HEK293 (cell line): ENCODE results near the gene IL23A.

Experiments
- SP7 ChIP-seq: fragments of 450-650 bp; formaldehyde crosslinking; IDR thresholded peaks from 2 replicates; pipeline ENCODE4 v1.5.1; 2016; ENCODE audit warnings: missing biosample characterization, missing genetic modification characterization
- TCF7L2 ChIP-seq: IDR thresholded peaks from 2 replicates; pipeline ENCODE4 v1.6.1; 2011; ENCODE audit warnings: low read depth, mild to moderate bottlenecking, inconsistent platforms, low read length, moderate library complexity, borderline replicate concordance
- ZFP3 ChIP-seq: fragments of 450-650 bp; formaldehyde crosslinking; IDR thresholded peaks from 2 replicates; pipeline ENCODE4 v1.5.1; 2016; ENCODE audit warnings: low read depth, missing biosample characterization, missing genetic modification characterization
- ZNF121 ChIP-seq: fragments of 450-650 bp; formaldehyde crosslinking; IDR thresholded peaks from 2 replicates; pipeline ENCODE4 v1.5.1; 2016; ENCODE audit warnings: missing biosample characterization, missing genetic modification characterization
- ZNF133 ChIP-seq: fragments of 450-650 bp; formaldehyde crosslinking; IDR thresholded peaks from 2 replicates; pipeline ENCODE4 v1.5.1; 2016; ENCODE audit warnings: missing biosample characterization, missing genetic modification characterization
- ZNF274 ChIP-seq, 2 experiments: fragments of 200-500 bp in 1 of 2; fragments of 450-650 bp in 1 of 2; sonication (Bioruptor generic) in 1 of 2; formaldehyde crosslinking in 1 of 2; IDR thresholded peaks; 2 replicates each; pipeline versions ENCODE4 v1.5.1 to v1.6.1; 2014 to 2016; ENCODE audit warnings: borderline replicate concordance in 1 of 2, inconsistent platforms in 1 of 2, low read length in 1 of 2, missing biosample characterization in 1 of 2, missing genetic modification characterization in 1 of 2
- ZNF768 ChIP-seq: fragments of 450-650 bp; formaldehyde crosslinking; IDR thresholded peaks from 2 replicates; pipeline ENCODE4 v1.5.1; 2018; ENCODE audit warnings: missing biosample characterization, mild to moderate bottlenecking, missing genetic modification characterization
- ZNF843 ChIP-seq: fragments of 450-650 bp; formaldehyde crosslinking; IDR thresholded peaks from 2 replicates; pipeline ENCODE4 v1.5.1; 2016; ENCODE audit warnings: missing biosample characterization, missing genetic modification characterization
- TF ChIP-seq, protein P1 (sequence below): fragments of 450-650 bp; formaldehyde crosslinking; IDR thresholded peaks from 2 replicates; pipeline ENCODE4 v1.5.1; 2016; ENCODE audit warnings: missing biosample characterization, missing genetic modification characterization
- TF ChIP-seq, protein P2 (sequence below): fragments of 450-650 bp; formaldehyde crosslinking; IDR thresholded peaks from 2 replicates; pipeline ENCODE4 v1.5.1; 2016; ENCODE audit warnings: missing biosample characterization, missing genetic modification characterization, low read depth
- TF ChIP-seq, protein P3 (sequence below): fragments of 450-650 bp; formaldehyde crosslinking; IDR thresholded peaks from 2 replicates; pipeline ENCODE4 v1.5.1; 2016; ENCODE audit warnings: missing biosample characterization, missing genetic modification characterization

DNA sequence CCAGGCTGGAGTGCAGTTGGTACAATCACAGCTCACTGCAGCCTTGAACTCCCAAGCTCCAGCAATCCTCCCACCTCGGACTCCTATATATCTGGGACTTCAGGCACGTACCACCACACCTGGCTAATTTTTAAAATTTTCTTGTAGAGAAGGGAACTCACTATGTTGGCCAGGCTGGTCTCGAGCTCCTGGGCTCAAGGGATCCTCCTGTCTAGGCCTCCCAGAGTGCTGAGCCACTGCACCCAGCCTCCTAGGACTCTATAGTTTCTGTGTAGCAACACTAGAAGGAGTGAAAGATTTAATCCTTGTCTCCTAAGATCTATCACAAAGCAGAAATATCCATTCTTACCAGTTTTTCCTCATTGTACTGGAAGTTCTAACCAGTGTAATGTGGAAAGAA lies 28.3 kb downstream of the IL23A start:
- TF ChIP-seq ZNF121 (tag by site-specific recombination) (no peak), TCF7L2 (no peak), ZNF133 (tag by site-specific recombination) (no peak), SP7 (no peak), ZNF843 (tag by site-specific recombination) (no peak), ZNF768 (tag by site-specific recombination) (no peak), ZNF274 (IDR thresholded peaks at IDR 0.05; ENCODE audit: low read length) (no peak), ZNF274 (tag by site-specific recombination; IDR thresholded peaks at IDR 0.05; ENCODE audit: borderline replicate concordance) (no peak), ZFP3 (tag by site-specific recombination) (no peak)
- TF ChIP-seq, protein P1, sequence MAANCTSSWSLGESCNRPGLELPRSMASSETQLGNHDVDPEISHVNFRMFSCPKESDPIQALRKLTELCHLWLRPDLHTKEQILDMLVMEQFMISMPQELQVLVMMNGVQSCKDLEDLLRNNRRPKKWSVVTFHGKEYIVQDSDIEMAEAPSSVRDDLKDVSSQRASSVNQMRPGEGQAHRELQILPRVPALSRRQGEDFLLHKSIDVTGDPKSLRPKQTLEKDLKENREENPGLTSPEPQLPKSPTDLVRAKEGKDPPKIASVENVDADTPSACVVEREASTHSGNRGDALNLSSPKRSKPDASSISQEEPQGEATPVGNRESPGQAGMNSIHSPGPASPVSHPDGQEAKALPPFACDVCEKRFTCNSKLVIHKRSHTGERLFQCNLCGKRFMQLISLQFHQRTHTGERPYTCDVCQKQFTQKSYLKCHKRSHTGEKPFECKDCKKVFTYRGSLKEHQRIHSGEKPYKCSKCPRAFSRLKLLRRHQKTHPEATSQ (tag by site-specific recombination) = no peak
- TF ChIP-seq, protein P2, sequence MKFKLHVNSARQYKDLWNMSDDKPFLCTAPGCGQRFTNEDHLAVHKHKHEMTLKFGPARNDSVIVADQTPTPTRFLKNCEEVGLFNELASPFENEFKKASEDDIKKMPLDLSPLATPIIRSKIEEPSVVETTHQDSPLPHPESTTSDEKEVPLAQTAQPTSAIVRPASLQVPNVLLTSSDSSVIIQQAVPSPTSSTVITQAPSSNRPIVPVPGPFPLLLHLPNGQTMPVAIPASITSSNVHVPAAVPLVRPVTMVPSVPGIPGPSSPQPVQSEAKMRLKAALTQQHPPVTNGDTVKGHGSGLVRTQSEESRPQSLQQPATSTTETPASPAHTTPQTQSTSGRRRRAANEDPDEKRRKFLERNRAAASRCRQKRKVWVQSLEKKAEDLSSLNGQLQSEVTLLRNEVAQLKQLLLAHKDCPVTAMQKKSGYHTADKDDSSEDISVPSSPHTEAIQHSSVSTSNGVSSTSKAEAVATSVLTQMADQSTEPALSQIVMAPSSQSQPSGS (tag by site-specific recombination) = no peak
- TF ChIP-seq, protein P3, sequence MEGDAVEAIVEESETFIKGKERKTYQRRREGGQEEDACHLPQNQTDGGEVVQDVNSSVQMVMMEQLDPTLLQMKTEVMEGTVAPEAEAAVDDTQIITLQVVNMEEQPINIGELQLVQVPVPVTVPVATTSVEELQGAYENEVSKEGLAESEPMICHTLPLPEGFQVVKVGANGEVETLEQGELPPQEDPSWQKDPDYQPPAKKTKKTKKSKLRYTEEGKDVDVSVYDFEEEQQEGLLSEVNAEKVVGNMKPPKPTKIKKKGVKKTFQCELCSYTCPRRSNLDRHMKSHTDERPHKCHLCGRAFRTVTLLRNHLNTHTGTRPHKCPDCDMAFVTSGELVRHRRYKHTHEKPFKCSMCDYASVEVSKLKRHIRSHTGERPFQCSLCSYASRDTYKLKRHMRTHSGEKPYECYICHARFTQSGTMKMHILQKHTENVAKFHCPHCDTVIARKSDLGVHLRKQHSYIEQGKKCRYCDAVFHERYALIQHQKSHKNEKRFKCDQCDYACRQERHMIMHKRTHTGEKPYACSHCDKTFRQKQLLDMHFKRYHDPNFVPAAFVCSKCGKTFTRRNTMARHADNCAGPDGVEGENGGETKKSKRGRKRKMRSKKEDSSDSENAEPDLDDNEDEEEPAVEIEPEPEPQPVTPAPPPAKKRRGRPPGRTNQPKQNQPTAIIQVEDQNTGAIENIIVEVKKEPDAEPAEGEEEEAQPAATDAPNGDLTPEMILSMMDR (tag by site-specific recombination) = no peak
